ENCODE measurements around the gene SHKBP1.

GRCh38 chr19:40617961-40618360 is 41.3 kb downstream of the SHKBP1 start:
- TF ChIP-seq CTCF (IDR thresholded peaks at IDR 0.05 in 2 of 3, conservative IDR thresholded peaks at IDR 0.05 in 1 of 3; ENCODE audit: insufficient read depth in 2 of 3, low read depth in 1 of 3, low read length in 3 of 3): no peak
- no peak for TF ChIP-seq ZNF766 (CRISPR knock-in tag; conservative IDR thresholded peaks at IDR 0.05)
- TF ChIP-seq ESRRA (IDR thresholded peaks at IDR 0.05; ENCODE audit: borderline replicate concordance, low read depth): no peak
- no peak for TF ChIP-seq GATAD2A (IDR thresholded peaks at IDR 0.05)
- TF ChIP-seq ZNF263 (CRISPR knock-in tag; IDR thresholded peaks at IDR 0.05; ENCODE audit: borderline replicate concordance): no peak

All from K562 (cell line).